Measurements from ENCODE around the gene SBK1.

GRCh38 chr16:28298511-28298878, 6.2 kb downstream of the SBK1 start:
- no peak for TF ChIP-seq CTCF (IDR thresholded peaks at IDR 0.05; ENCODE audit: low read depth, low read length)
- TF ChIP-seq POLR2A (IDR thresholded peaks at IDR 0.05; ENCODE audit: extremely low read depth, insufficient read length), result no peak
- no peak for TF ChIP-seq MAX (IDR thresholded peaks at IDR 0.05; ENCODE audit: low read depth, low read length)
